GM10266 (cell line): ENCODE data around the gene CUL3.
"Not testable (repeated sequence)": the region's sequence is repeated elsewhere in the genome, so short reads cannot be mapped to it uniquely, and the experiment has no call there.

Source experiments
- DNase-seq: peaks from one replicate; pipeline ENCODE4 v3.0.0; 2012; ENCODE audit errors: extremely low spot score
- TF ChIP-seq, protein P1 (sequence below): IDR thresholded peaks from 2 replicates; pipeline ENCODE4 v1.5.1; 2012; ENCODE audit warnings: mild to moderate bottlenecking, low read depth; ENCODE audit not compliant: control insufficient read depth, insufficient read depth; ENCODE audit errors: missing control alignments

Gene CUL3

DNA sequence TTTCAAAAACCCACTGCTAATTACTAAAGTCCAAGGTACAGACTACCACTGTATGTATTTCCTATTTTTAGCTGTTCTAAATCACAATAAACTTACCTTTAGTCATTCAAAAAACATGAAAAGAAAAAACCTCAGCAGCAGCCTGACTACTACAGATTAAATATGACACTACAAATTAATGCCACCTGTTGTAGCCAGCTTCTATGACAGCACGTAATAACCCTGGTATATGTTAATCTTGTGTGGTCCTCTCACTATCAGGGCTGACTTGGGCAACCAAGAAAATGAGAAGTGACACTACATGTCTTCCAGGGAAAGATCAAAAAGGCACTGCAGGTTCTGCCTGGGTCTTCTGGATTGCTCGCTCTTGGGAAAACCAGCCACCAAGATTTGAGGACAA is 92.6 kb downstream of the CUL3 start:
- DNase-seq = no peak
- TF ChIP-seq, protein P1, sequence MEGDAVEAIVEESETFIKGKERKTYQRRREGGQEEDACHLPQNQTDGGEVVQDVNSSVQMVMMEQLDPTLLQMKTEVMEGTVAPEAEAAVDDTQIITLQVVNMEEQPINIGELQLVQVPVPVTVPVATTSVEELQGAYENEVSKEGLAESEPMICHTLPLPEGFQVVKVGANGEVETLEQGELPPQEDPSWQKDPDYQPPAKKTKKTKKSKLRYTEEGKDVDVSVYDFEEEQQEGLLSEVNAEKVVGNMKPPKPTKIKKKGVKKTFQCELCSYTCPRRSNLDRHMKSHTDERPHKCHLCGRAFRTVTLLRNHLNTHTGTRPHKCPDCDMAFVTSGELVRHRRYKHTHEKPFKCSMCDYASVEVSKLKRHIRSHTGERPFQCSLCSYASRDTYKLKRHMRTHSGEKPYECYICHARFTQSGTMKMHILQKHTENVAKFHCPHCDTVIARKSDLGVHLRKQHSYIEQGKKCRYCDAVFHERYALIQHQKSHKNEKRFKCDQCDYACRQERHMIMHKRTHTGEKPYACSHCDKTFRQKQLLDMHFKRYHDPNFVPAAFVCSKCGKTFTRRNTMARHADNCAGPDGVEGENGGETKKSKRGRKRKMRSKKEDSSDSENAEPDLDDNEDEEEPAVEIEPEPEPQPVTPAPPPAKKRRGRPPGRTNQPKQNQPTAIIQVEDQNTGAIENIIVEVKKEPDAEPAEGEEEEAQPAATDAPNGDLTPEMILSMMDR = no peak

DNA sequence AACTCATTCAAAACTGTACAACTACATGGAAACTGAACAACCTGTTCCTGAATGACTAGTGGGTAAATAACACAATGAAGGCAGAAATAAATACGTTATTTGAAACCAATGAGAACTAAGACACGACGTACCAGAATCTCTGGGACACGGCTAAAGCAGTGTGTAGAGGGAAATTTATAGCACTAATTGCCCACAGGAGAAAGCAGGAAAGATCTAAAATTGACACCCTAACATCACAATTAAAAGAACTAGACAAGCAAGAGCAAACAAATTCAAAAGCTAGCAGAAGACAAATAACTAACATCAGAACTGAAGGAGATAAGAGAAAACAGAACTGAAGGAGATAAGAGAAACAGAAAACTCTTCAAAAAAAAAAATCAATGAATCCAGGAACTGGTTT is 97.2 kb downstream of the CUL3 start:
- DNase-seq = not testable (repeated sequence)

DNA sequence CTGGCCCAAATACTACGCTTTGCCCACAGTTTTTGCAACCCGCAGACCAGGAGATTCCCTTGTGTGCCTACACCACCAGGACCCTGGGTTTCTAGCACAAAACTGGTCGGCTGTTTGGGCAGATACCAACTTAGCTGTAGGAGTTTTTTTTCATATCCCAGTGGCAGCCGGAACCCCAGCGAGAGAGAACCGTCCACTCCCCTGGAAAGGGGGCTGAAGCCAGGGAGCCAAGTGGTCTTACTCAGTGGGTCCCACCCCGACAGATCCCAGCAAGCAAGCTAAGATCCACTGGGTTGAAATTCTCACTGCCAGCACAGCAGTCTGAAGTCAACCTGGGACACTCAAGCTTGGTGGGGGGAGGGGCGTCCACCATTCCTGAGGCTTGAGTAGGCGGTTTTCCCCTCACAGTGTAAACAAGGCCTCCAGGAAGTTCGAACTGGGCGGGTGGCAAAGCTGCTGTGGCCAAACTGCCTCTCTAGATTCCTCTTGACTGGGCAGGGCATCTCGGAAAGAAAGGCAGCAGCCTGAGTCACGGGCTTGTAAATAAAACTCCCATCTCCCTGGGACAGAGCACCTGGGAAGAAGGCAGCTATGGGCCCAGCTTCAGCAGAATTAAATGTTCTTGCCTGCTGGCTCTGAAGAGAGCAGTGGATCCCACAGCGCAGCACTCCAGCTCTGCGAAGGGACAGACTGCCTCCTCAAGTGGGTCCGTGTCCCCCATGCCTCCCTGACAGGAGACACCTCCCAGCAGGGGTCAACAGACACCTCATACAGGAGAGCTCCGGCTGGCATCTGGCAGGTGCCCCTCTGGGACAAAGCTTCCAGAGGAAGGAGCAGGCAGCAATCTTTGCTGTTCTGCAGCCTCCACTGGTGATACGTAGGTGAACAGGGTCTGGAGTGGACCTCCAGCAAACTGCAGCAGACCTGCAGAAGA is 99.8 kb downstream of the CUL3 start:
- DNase-seq = not testable (repeated sequence)

DNA sequence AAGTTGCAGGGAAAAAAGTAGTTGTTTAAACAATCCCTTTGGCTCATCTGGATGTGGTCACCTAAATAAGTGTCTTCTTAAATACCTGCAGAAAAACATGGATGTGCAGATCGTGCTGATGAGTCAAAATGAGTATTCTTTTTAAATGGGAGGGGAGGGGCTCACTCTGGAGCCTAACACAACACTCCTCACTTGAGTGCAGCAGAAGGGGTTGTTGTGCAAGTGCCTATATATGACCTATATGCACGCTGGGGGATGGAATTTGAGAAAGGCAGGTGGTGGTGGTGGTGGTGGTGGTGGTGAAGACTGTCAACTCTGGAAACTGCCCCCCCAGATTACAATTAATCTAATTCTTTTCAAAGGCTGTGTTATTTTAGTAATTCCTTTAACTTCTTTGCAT is 105.3 kb downstream of the CUL3 start:
- DNase-seq = no peak
- TF ChIP-seq, protein P1 = no peak

DNA sequence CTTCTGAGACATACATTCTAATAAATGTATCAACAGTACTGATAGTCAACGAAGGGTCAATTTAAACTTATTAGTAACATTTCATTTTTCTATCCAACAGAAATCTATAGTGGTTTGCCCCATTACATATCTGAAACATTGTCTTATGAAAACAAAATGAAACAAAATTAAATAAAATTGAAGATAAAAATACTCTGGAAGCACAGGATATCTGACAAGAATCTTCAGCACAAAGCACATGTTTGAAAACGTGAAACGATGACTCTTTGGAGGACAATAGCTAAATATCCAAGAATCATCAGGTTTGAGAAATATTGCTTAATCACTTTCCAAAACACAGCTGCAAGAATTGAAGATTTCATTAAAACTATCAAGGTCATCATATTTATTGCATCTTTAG is 112.3 kb downstream of the CUL3 start:
- TF ChIP-seq, protein P1 = no peak

DNA sequence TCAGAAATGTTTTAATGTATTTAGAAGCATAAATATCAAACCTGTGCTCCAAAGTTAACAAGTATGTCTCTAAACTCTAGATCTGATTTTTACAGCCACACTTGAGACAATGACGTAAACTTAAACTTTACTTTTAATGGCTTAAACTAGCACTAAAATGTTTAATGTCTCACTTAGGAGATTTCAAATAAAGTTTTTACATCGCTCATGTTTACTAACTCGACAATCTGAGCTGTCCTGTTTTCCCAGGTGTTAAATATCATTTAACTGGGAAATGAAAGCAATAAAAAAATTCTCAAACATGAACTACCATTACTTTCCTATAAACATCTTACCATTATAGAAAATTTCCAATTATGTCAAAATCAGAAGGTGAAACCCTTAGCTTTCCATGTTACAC is 113.0 kb downstream of the CUL3 start:
- no peak for DNase-seq
- TF ChIP-seq, protein P1 = no peak

More for the DNA sequence above, 112.3 kb downstream of the CUL3 start:
- DNase-seq = no peak

DNA sequence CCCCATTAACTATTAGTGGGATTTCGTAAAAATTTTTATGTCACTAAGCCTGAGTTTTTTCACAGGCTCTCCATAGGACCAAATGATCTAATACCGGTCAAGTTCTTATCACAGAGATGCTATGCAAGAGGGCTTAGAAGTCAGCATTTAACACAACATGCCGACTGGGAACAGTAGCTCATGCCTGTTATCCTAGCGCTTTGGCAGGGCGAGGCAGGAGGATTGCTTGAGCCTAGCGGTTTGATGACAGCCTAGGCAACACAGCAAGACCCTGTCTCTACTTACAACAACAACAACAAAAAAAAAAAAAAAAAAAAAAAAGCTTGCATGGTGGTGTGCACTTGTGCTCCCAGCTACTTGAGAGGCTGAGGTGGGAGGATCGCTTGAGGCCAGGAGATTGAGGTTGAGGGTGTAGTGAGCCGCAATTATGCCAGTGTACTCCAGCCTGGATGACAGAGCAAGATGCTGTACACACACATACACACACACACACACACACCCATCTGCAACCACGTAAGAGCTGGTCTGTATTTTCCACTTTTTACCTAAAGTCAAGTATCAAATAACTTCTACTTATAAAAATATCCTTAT is 115.7 kb downstream of the CUL3 start:
- TF ChIP-seq, protein P1 = no peak
- DNase-seq = no peak

DNA sequence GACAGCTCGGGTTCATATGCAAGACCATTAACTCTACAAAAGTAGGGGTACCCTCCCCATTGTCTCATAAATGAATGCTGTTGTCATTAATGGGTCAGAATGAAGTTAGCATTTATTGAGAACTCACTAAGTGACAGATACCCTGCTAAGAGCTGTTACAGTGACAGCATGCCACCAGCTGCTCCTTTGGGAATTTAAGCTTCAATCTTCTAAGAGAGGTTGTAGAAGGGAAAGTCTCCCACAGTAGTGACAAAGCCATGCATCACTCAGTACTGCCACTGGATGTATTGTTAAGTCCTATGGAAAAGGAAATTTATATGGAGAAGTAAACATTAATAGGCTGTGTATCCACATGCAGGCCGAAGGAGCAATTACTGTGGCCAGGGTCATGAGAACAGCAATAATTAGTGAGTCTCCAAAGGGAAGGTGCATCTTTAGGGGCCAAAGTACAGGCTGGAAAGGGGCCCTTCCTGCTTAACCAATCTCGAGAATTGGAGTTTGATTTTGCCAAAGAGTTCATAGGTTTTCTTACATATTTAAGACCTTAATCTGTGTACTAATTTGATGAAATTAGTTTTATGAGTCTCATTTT is 118.8 kb downstream of the CUL3 start:
- no peak for DNase-seq
- TF ChIP-seq, protein P1 = no peak
